Trophoblast cell (in vitro differentiated cells and primary cell): ENCODE measurements around the gene TPST1.

ENCODE experiments used
- DNase-seq, 2 donors: peaks; one replicate each; pipeline ENCODE4 v3.0.0-alpha.2; 2016
- H2AFZ ChIP-seq: 2 replicates; pipeline ENCODE4 v1.6.1; 2013; ENCODE audit warnings: low read length, moderate library complexity, mild to moderate bottlenecking; ENCODE audit not compliant: insufficient read depth, poor library complexity
- H2AK5ac ChIP-seq: 2 replicates; pipeline ENCODE4 v1.6.1; 2013; ENCODE audit warnings: mild to moderate bottlenecking, low read length
- H2BK120ac ChIP-seq: 2 replicates; pipeline ENCODE4 v1.6.1; 2013; ENCODE audit warnings: low read length, mild to moderate bottlenecking, moderate library complexity; ENCODE audit not compliant: insufficient read depth, poor library complexity
- H2BK12ac ChIP-seq: 2 replicates; pipeline ENCODE4 v1.6.1; 2013; ENCODE audit warnings: mild to moderate bottlenecking, low read length, moderate library complexity
- H2BK5ac ChIP-seq: 2 replicates; pipeline ENCODE4 v1.6.1; 2013; ENCODE audit warnings: low read length, low read depth, moderate library complexity, mild to moderate bottlenecking; ENCODE audit not compliant: poor library complexity
- H3K14ac ChIP-seq: 2 replicates; pipeline ENCODE4 v1.6.1; 2013; ENCODE audit warnings: mild to moderate bottlenecking, low read length
- H3K18ac ChIP-seq: 2 replicates; pipeline ENCODE4 v1.6.1; 2013; ENCODE audit warnings: mild to moderate bottlenecking, low read length
- H3K23ac ChIP-seq: 2 replicates; pipeline ENCODE4 v1.6.1; 2013; ENCODE audit warnings: low read length
- H3K27ac ChIP-seq: 2 replicates; pipeline ENCODE4 v1.5.1; 2013; ENCODE audit warnings: low read depth, mild to moderate bottlenecking, inconsistent platforms, low read length, moderate library complexity
- H3K27me3 ChIP-seq: 2 replicates; pipeline ENCODE4 v1.6.1; 2013; ENCODE audit warnings: inconsistent platforms, mild to moderate bottlenecking, low read length, moderate library complexity; ENCODE audit not compliant: insufficient read depth
- H3K36me3 ChIP-seq, 2 experiments: 1 replicate in 1 of 2; 2 replicates in 1 of 2; pipeline ENCODE4 v1.6.1; 2013; ENCODE audit warnings: low read length in 2 of 2, mild to moderate bottlenecking in 2 of 2, moderate library complexity in 1 of 2; ENCODE audit not compliant: insufficient read depth in 2 of 2, control insufficient read depth in 1 of 2
- H3K4ac ChIP-seq: 2 replicates; pipeline ENCODE4 v1.6.1; 2013; ENCODE audit warnings: low read depth, mild to moderate bottlenecking, low read length, moderate library complexity
- H3K4me1 ChIP-seq, 2 experiments: 1 replicate in 1 of 2; 2 replicates in 1 of 2; pipeline ENCODE4 v1.6.1; 2013; ENCODE audit warnings: low read length in 2 of 2, mild to moderate bottlenecking in 2 of 2, moderate library complexity in 1 of 2; ENCODE audit not compliant: insufficient read depth in 2 of 2, control insufficient read depth in 1 of 2
- H3K4me2 ChIP-seq: 2 replicates; pipeline ENCODE4 v1.6.1; 2013; ENCODE audit warnings: inconsistent platforms, mild to moderate bottlenecking, low read length, moderate library complexity
- H3K4me3 ChIP-seq: 2 replicates; pipeline ENCODE4 v1.5.1; 2013; ENCODE audit warnings: mild to moderate bottlenecking, low read depth, low read length, inconsistent platforms
- H3K79me1 ChIP-seq: one replicate; pipeline ENCODE4 v1.6.1; 2013; ENCODE audit warnings: low read length
- H3K79me2 ChIP-seq: 2 replicates; pipeline ENCODE4 v1.6.1; 2013; ENCODE audit warnings: low read length, mild to moderate bottlenecking; ENCODE audit not compliant: control insufficient read depth, insufficient read depth, poor library complexity
- H3K9ac ChIP-seq: 2 replicates; pipeline ENCODE4 v1.6.1; 2013; ENCODE audit warnings: mild to moderate bottlenecking, low read length
- H3K9me3 ChIP-seq: 2 replicates; pipeline ENCODE4 v1.6.1; 2013; ENCODE audit warnings: low read depth, mild to moderate bottlenecking, control low read depth, inconsistent platforms, low read length; ENCODE audit not compliant: insufficient read depth
- H4K12ac ChIP-seq: 2 replicates; pipeline ENCODE4 v1.6.1; 2013; ENCODE audit warnings: low read depth, mild to moderate bottlenecking, low read length, moderate library complexity
- H4K8ac ChIP-seq: 2 replicates; pipeline ENCODE4 v1.6.1; 2013; ENCODE audit warnings: low read depth, mild to moderate bottlenecking, low read length, moderate library complexity
- H4K91ac ChIP-seq: one replicate; pipeline ENCODE4 v1.6.1; 2013; ENCODE audit warnings: low read depth, mild to moderate bottlenecking, low read length, moderate library complexity
- WGBS: extraction: QIAGEN DNeasy Blood & Tissue Kit; methylation state at CpG from one replicate; pipeline ENCODE4 v1.1.7; 2013; ENCODE audit warnings: missing lambda C conversion rate; ENCODE audit not compliant: insufficient read length, insufficient coverage; ENCODE audit errors: extremely low coverage; 5-methylcytosine and 5-hydroxymethylcytosine counted together

The TPST1 gene

GRCh38 chr7:66188645-66189044, 16.5 kb upstream of the TPST1 start:
- no peak overlapping the region for H2AFZ ChIP-seq
- 94% methylated on average over 2 of the region's 2 CpGs for WGBS
- no peak overlapping the region for H3K4me3 ChIP-seq
- H2AK5ac ChIP-seq: no peak overlapping the region
- no peaks in the 10 kb centered on the region for H3K27me3 ChIP-seq
- H3K36me3 ChIP-seq: no peaks in the 10 kb centered on the region
- H4K91ac ChIP-seq: no peak overlapping the region
- no peak overlapping the region for H2BK120ac ChIP-seq
- H3K79me1 ChIP-seq: no peaks in the 10 kb centered on the region
- no peaks in the 10 kb centered on the region for H3K4me1 ChIP-seq
- H3K4ac ChIP-seq: no peak overlapping the region
- H4K12ac ChIP-seq: no peak overlapping the region
- no peak overlapping the region for H3K14ac ChIP-seq
- no peak overlapping the region for H3K4me2 ChIP-seq
- no peak overlapping the region for H4K8ac ChIP-seq
- no peaks in the 10 kb centered on the region for H3K79me2 ChIP-seq
- DNase-seq: no peak
- H3K9me3 ChIP-seq: peaks cover 4% of the 10 kb centered on the region
- H2BK12ac ChIP-seq: no peak overlapping the region
- H3K9ac ChIP-seq: no peak overlapping the region
- no peak overlapping the region for H2BK5ac ChIP-seq
- H3K23ac ChIP-seq: no peak overlapping the region
- no peak overlapping the region for H3K18ac ChIP-seq
- no peak overlapping the region for H3K27ac ChIP-seq

GRCh38 chr7:66189695-66190503, 15.2 kb upstream of the TPST1 start:
- H3K9me3 ChIP-seq: peaks cover 4% of the 10 kb centered on the region
- H3K4me3 ChIP-seq: no peak overlapping the region
- H3K36me3 ChIP-seq: no peaks in the 10 kb centered on the region
- no peak overlapping the region for H2AFZ ChIP-seq
- no peak overlapping the region for H3K14ac ChIP-seq
- no CpG with 5 or more reads among the region's 7 CpGs for WGBS
- H3K9ac ChIP-seq: no peak overlapping the region
- H3K79me1 ChIP-seq: no peaks in the 10 kb centered on the region
- no peak overlapping the region for H2AK5ac ChIP-seq
- H2BK120ac ChIP-seq: no peak overlapping the region
- no peaks in the 10 kb centered on the region for H3K27me3 ChIP-seq
- H3K18ac ChIP-seq: no peak overlapping the region
- H3K4me1 ChIP-seq: no peaks in the 10 kb centered on the region
- no peak overlapping the region for H4K91ac ChIP-seq
- no peak overlapping the region for H3K27ac ChIP-seq
- no peak overlapping the region for H3K23ac ChIP-seq
- no peak overlapping the region for H2BK12ac ChIP-seq
- no peak overlapping the region for H3K4me2 ChIP-seq
- H3K79me2 ChIP-seq: no peaks in the 10 kb centered on the region
- no peak overlapping the region for H4K8ac ChIP-seq
- H2BK5ac ChIP-seq: no peak overlapping the region
- H4K12ac ChIP-seq: no peak overlapping the region
- DNase-seq: no peak
- no peak overlapping the region for H3K4ac ChIP-seq

- DNase-seq: no peak
- Histone ChIP-seq H3K4ac (no peak overlapping the region), H3K9me3 (peaks cover 4% of the 10 kb centered on the region), H3K23ac (no peak overlapping the region), H3K9ac (no peak overlapping the region), H2AK5ac (no peak overlapping the region), H4K91ac (no peak overlapping the region), H2BK120ac (no peak overlapping the region), H3K14ac (no peak overlapping the region), H2BK12ac (no peak overlapping the region), H2AFZ (no peak overlapping the region), H3K79me2 (no peaks in the 10 kb centered on the region), H3K27me3 (no peaks in the 10 kb centered on the region), H3K4me3 (no peak overlapping the region), H3K36me3 (no peaks in the 10 kb centered on the region), H4K8ac (no peak overlapping the region), H3K4me2 (no peak overlapping the region), H3K27ac (no peak overlapping the region), H3K4me1 (no peaks in the 10 kb centered on the region), H4K12ac (no peak overlapping the region), H3K18ac (no peak overlapping the region), H2BK5ac (no peak overlapping the region), H3K79me1 (no peaks in the 10 kb centered on the region)
- WGBS: no CpG with 5 or more reads among the region's 5 CpGs
Measured at GRCh38 chr7:66190504-66190857, 14.7 kb upstream of the TPST1 start.

- Histone ChIP-seq H3K4ac (no peak overlapping the region), H3K79me2 (no peaks in the 10 kb centered on the region), H2BK5ac (no peak overlapping the region), H3K9me3 (no peaks in the 10 kb centered on the region), H3K23ac (no peak overlapping the region), H4K8ac (no peak overlapping the region), H3K27ac (no peak overlapping the region), H2BK120ac (no peak overlapping the region), H4K12ac (no peak overlapping the region), H4K91ac (no peak overlapping the region), H3K4me1 (no peaks in the 10 kb centered on the region), H2BK12ac (no peak overlapping the region), H2AK5ac (no peak overlapping the region), H3K9ac (no peak overlapping the region), H2AFZ (no peak overlapping the region), H3K14ac (no peak overlapping the region), H3K79me1 (no peaks in the 10 kb centered on the region), H3K18ac (no peak overlapping the region), H3K4me2 (no peak overlapping the region), H3K27me3 (no peaks in the 10 kb centered on the region), H3K36me3 (no peaks in the 10 kb centered on the region), H3K4me3 (no peak overlapping the region)
- DNase-seq: no peak
- 100% methylated on average over 1 of the region's 6 CpGs for WGBS
Measured at GRCh38 chr7:66193146-66193725, 11.9 kb upstream of the TPST1 start.
